SK-N-DZ (cell line): ENCODE measurements around the gene MARK4.

Source experiments
- DNase-seq: peaks from one replicate; pipeline ENCODE4 v3.0.0-alpha.2; 2015; ENCODE audit warnings: low spot score

Gene MARK4

DNA sequence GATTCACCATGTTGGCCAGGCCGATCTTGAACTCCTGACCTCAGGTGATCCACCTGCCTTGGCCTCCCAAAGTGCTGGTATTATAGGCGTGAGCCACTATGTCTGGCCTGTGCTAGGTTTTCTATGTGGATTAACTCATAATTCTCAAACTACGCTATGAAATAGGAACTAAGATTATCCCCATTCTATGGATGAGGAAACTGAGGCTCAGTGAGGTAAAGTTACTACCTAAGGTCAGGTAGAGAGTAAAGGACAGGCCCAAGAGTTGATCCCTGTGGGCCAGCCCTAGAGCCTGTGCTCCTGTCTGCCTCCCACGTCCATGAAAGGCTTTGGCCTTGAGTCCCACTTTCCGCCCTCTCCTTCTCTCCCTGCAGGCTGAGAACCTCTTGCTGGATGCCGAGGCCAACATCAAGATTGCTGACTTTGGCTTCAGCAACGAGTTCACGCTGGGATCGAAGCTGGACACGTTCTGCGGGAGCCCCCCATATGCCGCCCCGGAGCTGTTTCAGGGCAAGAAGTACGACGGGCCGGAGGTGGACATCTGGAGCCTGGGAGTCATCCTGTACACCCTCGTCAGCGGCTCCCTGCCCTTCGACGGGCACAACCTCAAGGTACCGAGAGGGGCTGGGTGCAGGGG, 20.1 kb downstream of the MARK4 start:
- DNase-seq: no peak

DNA sequence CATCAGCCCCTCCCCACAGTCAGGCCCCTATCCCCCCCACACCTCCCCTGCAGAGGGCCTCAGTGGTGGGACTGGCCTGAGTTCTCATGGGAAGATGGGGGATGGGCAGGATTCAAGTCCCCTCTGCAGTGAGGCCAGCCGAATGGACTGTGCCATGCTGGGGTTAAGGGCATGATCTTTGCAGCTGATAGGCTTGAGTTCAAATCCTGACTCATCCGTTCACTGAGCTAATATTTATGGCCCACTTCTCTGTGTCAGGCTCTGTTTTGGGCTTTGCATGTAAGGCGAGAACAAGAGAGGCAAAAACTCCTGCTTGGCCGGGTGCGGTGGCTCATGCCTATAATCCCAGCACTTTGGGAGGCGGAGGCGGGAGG, 20.7 kb downstream of the MARK4 start:
- DNase-seq: no peak

DNA sequence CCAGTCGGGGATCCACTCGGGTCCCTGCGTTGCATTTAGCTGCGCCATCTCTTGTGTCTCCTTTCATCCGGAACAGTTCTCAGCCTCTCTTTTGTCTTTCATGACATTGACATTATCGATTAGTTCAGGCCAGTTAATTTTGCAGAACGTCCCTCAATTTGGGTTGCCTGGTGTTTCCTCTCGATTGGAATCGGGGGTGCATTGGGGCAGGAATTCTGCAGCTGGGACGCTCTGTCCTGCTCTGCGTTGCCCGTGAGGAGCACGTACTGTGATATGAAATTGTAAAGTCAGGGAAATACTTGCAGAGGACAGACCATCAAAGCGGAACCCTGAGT, 22.4 kb downstream of the MARK4 start:
- DNase-seq: no peak

DNA sequence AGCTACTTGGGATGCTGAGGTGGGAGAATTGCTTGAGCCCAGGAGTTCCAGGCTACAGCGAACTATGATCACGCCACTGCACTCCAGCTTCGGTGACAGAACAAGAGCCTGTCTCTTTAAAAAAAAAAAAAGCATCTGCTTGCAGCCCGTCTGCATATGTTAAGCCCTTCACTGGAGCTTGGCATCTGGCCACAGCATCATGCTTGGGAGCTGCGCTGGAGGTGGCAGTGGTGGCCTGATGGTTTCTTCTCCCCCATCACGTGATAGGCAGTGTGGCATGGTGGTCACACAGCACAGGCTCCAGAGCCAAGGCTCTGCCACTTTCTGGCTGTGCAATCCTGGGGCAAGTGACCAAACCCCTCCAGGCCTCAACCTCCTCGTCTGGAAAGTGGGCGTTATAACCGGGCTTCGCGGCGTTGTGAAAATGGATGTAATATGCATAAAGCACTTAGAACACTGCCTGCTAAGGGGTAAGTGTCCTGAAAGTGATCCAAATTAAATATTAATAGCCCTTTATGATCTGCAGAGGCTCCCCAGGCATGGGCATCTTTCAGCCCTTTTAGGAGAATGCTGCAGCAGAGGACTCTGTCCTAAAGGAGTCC, 24.4 kb downstream of the MARK4 start:
- no peak for DNase-seq

DNA sequence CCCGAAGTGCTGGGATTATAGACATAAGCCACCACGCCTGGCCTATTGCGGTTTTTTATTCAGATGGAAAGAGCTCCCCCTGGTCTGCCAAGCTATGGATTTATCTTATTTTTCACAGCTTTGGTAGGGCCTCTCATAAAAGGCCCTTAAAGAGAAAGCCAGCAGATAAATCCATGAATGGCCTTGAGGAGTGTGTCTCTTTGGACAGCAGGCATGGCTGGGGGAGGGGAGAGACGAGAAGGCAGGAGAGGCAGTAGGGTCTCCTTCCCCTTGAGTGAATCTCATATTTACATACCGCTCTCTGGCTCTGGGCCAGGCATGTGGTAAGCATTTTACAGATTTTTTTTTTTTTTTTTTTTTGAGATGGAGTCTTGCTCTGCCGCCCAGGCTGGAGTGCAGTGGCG, 25.2 kb downstream of the MARK4 start:
- DNase-seq: no peak

DNA sequence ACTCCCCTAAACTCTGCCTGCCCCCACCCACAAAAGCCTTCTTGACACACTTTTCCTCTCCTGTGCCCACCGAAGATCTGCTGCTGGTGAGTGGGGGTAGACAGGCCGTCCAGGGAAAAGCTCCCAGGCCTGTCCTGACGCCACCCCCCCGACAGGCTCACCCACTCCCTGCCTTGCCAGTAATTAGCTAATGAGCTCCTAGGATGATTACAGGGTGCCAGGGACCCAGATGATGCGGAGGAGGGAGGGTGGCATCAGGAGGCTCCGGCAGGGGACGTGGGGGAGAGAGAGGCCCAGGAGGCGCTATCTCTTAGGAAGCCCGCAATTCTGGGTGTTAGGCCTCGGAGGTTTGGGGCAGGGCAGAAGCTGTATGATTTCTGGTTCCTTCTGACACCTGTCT, 27.0 kb downstream of the MARK4 start:
- DNase-seq: no peak

DNA sequence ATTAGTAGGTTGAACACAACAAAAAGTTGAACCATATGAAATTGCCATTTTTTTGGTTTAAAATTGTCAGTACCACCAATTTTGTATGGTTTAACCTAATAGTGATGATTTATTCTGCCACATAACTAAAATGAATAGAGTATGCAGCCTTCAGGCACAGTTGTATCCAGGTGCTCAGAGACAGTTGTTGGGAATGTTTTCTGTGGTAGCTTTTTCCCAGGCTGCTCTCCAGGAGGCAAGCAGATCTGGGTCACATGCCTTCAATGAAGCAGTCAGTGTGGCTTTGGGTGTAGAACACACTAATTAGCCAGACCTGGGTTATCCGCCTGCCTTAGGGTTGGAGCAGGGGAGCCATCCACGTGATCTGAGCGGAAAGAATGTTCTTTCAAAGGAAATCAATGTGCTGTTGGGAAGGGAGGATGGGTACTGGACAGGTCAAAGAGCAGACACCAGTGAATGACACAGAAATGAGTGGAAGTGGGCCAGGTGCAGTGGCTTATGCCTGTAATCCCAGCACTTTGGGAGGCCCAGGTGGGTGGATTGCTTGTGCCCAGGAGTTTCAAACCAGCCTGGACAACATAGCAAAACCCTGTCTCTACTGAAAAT, 28.6 kb downstream of the MARK4 start:
- no peak for DNase-seq

DNA sequence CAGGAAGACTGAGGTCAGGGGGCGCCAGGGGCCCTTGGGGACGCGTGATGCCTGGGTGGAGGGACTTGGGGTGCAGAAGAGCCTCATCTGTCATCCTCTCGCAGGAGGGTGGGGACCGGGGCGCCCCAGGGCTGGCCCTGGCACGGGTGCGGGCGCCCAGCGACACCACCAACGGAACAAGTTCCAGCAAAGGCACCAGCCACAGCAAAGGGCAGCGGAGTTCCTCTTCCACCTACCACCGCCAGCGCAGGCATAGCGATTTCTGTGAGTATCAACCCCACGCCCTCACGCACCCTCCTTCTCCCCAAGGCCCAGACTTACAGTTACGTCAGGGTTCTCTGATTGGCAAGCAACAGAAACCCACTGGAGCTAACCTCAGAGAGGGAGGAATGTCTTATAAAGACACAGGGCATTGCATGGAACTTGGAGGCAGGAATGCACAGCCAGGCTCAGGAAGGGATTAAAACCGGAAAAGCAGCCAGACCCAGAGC, 29.4 kb downstream of the MARK4 start:
- no peak for DNase-seq

DNA sequence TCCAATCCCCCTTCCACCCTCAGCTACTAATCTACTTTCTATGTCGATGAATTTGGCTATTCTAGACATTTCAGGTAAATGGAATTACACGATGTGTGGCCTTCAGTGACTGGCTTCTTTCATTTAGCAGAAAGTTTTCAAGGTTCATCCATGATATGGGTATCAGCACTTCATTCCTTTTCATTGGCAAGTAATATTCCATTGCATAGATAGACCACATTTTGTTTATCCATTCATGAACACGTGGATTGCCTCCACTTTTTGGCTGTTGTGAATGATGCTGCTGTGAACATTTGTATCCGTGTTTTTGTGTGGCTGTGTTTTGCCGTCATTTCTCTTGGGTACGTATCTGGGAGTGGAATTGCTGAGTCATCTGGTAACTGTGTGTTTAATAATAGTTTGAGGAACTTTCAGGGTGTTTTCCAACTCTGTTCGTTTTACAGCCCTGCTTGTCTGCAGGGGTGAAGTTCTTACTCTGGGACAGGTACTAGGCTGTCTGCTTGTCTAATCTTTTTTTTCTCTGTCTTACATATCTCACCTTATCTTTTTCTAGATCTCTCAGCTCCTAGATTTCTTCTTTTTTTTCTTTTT, 32.5 kb downstream of the MARK4 start:
- DNase-seq: no peak

DNA sequence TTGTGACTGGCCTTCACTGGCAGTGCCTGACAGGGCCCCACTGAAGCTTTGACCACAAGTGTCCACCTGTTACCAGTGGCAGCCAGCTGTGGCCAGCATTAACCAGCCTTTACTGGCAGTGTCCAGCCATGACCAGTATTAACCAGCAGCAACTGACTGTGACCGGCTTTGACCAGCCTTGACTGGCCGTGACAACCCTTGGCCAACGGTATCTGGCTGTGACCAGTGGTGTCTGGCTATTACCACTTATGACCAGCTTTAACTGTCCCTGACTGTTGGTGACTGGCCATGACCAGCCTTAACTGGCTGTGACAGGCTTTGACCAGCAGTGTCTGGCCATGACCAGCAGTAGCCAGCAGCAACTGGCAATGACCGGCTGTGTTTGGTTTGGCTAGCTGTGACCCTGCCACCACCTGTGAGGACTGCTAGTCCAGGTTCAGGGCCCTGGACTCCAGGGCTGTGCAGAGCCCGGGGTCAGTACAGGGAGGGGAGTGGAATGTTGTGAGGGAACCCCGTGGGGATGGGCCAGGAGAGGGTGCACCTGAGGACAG, 39.4 kb downstream of the MARK4 start:
- no peak for DNase-seq

DNA sequence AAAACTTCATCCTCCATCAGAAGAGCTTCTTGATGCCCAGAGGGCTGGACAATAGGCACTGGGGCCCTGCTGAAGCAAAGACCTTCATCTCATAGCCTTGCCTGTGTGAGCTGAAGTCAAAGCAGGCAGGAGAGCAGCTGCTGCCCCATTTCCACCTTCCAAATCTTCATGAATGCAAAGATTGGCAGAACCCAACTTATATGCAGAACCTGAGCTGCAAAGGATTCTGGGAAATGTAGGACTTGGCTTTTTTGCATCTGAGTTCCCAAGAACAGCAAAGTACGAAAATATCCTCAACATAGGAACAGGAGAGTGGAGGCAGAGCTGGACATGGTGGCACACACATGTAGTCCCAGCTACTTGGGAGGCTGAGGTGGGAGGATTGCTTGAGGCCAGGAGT, 40.8 kb downstream of the MARK4 start:
- DNase-seq: no peak

DNA sequence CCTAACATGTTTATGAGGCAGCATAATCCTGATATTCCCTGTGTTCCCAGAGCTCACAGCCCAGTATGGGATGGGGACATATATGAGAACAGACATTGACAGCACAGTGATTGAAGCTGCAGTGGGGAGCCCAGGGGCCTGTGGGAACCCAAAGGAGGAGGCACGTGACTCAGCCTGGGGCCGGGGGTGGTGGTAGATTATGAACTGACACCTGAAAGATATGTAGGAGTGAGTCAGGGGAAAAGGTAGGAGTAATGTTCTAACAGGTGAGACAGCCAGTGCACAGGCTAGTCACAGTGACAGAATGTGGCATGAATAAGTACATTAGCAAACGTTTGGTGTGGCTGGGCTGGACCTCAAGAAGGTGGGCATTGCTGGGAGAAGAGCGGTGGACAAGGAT, 42.6 kb downstream of the MARK4 start:
- no peak for DNase-seq

DNA sequence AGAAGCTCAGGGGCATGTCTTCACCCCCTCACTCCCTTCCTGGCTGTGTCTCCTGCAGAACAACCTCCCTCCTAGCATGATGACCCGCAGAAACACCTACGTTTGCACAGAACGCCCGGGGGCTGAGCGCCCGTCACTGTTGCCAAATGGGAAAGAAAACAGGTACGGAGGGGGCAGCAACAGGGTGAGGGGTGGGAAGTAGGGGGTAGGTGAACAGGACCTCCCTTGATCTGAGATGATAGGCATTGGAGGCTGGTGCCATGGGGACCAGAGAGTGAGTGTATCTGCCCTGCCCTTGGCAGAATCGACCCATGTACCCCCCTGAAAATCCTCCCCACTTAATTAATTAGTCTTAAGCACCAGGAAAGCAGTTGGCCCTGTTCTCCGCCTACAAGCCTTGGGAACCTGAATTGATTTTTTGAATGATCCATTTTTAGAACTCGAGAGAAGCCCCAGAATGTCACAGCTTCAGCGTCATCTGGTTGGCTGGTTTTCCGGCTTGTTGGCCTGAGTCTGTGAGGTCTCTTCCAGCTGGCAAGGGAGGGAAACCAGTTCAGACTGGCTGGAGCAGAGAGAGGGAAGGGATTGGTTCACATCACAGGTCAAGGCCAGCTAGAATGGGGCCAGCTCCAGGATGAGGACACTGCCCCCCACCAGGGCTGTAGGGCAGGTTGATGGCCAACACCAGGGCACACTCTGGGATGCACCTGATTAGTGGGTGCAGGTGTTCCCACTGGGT, 43.4 kb downstream of the MARK4 start:
- DNase-seq: no peak

DNA sequence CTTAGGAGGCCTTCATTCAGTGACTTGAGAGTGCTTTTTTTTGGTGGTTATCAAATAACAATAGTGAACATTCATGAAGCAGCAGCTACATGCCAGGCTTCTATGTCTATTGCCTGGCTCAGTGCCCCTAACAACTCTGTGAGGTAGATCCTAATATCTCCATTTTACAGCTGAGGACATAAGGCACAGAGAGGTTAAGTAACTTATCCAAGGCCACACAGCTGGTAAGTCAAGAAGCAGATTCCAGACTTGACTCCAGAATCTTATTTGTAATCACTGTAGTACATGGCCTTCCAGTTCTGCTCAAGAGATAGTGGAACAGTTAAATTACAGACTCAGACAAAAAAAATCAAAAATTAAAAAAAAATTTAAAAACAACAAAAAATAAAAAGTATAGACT, 44.8 kb downstream of the MARK4 start:
- DNase-seq: no peak

DNA sequence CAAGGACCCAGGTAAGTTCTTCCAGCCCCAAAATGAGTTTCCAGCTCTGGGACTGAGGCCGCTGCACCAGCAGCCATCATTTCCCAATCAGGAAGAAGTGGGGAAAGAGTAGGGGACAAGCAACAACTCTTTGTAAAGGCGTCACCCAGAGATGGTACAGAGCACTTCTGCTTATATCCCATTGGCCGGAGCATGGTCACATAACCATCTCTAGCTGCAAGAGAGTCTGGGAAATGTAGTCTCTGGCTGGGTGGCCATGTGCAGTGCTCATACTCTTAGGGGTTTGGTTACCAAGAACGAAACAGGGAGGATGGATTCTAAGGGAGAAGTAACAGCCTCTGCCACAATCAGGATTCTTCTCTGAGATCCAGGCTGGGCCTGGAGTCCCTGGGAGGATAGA, 45.3 kb downstream of the MARK4 start:
- no peak for DNase-seq

DNA sequence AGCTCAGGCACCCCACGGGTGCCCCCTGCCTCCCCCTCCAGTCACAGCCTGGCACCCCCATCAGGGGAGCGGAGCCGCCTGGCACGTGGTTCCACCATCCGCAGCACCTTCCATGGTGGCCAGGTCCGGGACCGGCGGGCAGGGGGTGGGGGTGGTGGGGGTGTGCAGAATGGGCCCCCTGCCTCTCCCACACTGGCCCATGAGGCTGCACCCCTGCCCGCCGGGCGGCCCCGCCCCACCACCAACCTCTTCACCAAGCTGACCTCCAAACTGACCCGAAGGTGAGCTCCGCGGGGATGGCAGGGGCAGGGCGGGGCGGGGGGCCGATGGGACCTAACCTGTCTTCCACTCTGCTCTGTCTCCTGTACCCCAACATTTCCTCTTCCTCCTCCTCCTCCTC, 46.6 kb downstream of the MARK4 start:
- DNase-seq: no peak

DNA sequence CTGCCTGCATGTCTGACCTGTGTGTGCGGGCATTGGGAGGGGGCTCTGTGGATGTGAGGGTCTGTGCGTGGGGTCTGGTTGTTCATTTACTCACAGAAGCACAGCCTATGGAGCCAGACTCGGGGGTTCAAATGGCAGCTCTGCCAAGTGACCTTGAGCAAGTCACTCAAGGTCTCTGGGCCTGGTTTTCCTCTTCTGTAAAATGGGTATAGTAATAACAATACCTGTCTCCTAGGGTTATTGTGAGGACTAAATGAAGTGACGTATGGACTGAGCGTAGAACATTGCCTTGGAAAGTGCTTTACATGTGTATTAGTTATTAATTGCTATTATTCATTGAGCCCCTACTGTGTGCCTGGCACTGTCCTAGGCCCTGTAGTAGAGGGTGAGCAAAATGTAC, 47.2 kb downstream of the MARK4 start:
- DNase-seq: no peak

DNA sequence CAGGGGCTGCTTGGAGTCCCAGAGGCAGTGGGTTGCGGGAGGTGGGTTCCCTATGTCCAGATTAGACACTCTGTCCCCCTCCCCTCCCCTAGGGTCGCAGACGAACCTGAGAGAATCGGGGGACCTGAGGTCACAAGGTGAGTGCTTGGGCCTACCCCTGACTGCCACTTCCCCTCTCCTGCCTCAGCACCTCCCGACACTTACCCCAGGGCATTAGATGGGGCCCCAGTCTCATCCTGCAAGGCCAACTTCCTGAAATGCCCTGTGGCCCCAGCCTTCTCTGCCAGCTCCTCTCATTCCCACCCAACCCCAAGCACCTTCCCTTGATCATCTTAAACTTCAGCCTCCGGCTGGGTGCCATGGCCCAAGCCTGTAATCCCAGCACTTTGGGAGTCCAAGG, 48.6 kb downstream of the MARK4 start:
- DNase-seq: no peak

DNA sequence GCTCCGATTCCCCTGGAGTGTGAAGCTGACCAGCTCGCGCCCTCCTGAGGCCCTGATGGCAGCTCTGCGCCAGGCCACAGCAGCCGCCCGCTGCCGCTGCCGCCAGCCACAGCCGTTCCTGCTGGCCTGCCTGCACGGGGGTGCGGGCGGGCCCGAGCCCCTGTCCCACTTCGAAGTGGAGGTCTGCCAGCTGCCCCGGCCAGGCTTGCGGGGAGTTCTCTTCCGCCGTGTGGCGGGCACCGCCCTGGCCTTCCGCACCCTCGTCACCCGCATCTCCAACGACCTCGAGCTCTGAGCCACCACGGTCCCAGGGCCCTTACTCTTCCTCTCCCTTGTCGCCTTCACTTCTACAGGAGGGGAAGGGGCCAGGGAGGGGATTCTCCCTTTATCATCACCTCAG, 51.3 kb downstream of the MARK4 start:
- DNase-seq: no peak

DNA sequence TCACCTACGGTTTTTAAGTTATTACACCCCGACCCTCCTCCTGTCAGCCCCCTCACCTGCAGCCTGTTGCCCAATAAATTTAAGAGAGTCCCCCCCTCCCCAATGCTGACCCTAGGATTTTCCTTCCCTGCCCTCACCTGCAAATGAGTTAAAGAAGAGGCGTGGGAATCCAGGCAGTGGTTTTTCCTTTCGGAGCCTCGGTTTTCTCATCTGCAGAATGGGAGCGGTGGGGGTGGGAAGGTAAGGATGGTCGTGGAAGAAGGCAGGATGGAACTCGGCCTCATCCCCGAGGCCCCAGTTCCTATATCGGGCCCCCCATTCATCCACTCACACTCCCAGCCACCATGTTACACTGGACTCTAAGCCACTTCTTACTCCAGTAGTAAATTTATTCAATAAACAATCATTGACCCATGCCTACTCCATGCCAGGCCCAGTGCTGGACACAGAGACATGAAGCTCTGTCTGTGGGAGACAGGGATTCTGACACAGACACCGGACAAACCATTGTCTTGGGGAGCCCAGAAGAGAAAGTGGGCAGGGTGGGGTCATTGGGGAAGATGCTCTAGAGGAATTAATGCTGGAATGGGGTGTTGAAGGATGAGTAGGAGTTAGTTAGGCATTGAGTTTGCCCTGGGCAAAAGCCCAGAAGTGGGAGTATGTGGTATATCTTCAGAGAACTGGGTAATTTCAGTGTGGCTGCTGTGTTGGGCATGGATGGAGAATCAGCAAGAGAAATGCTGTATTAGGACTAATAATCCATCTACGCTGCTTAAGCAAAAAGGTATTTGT, 52.4 kb downstream of the MARK4 start:
- no peak for DNase-seq
